Measurements from ENCODE around the gene MAPK8. TPM values are rescaled to one million over a fixed set of nuclear protein-coding genes. Genes with fewer than 3 reads are reported as not detected.

Gene MAPK8
- polyA plus RNA-seq, 2 donors, result 14.5 to 16.1 TPM

DNA sequence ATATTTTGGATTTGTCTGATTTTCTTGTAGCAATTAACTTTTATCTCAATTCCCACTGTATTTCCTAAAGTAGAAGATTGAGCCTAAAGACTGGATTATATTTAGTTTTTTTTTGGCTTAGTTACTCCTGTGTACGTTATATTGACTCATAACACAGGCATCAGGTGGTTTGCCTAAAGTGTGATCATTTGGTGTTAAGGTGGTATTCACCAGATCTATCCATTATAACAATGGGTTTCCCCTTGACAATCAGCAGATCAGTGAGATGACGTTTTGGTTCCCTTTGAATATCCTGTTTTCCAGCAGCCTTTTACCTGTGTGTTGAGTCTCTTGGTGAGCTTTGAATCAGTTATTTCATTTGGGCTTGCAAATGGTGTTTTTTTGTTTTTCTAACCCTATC is 18.1 kb downstream of the MAPK8 start:
- H3K4me1 ChIP-seq (ENCODE audit: control insufficient read depth in 2 of 2, insufficient read depth in 2 of 2, low read length in 1 of 2), result no peaks in the 10 kb centered on the region
- H3K9me3 ChIP-seq (ENCODE audit: control insufficient read depth in 2 of 2, insufficient read depth in 1 of 2, low read depth in 1 of 2, low read length in 1 of 2), result no peaks in the 10 kb centered on the region
- no peak overlapping the region for H3K27ac ChIP-seq (ENCODE audit: low read depth in 2 of 2, low read length in 1 of 2)
- H3K4me3 ChIP-seq (ENCODE audit: low read depth in 1 of 2, low read length in 2 of 2), result no peak overlapping the region
- WGBS, 2 donors, result 61 to 75% methylated on average over 2 of the region's 2 CpGs
- H3K27me3 ChIP-seq (ENCODE audit: control insufficient read depth in 1 of 2, insufficient read depth in 2 of 2, low read length in 2 of 2), result no peaks in the 10 kb centered on the region
- H3K36me3 ChIP-seq (ENCODE audit: control insufficient read depth in 2 of 2, insufficient read depth in 2 of 2, low read length in 1 of 2), result no peaks in the 10 kb centered on the region

GRCh38 chr10:48330269-48330668 is 23.8 kb downstream of the MAPK8 start:
- Histone ChIP-seq H3K4me1 (ENCODE audit: control insufficient read depth in 2 of 2, insufficient read depth in 2 of 2, low read length in 1 of 2) (peaks cover 0 to 2% of the 10 kb centered on the region in 2 donors), H3K9me3 (ENCODE audit: control insufficient read depth in 2 of 2, insufficient read depth in 1 of 2, low read depth in 1 of 2, low read length in 1 of 2) (no peaks in the 10 kb centered on the region), H3K27me3 (ENCODE audit: control insufficient read depth in 1 of 2, insufficient read depth in 2 of 2, low read length in 2 of 2) (no peaks in the 10 kb centered on the region), H3K27ac (ENCODE audit: low read depth in 2 of 2, low read length in 1 of 2) (peak overlapping the region; percentile 1 to 71), H3K36me3 (ENCODE audit: control insufficient read depth in 2 of 2, insufficient read depth in 2 of 2, low read length in 1 of 2) (peaks cover 0 to 2% of the 10 kb centered on the region in 2 donors), H3K4me3 (ENCODE audit: low read depth in 1 of 2, low read length in 2 of 2) (no peak overlapping the region)
- WGBS, 2 donors, result 74% methylated on average over 3 of the region's 3 CpGs

GRCh38 chr10:48331436-48331835 is 25.0 kb downstream of the MAPK8 start:
- peak overlapping the region; percentile 60 to 66 for H3K27ac ChIP-seq (ENCODE audit: low read depth in 2 of 2, low read length in 1 of 2)
- WGBS, 2 donors, result 61 to 69% methylated on average over 1 of the region's 1 CpG

DNA sequence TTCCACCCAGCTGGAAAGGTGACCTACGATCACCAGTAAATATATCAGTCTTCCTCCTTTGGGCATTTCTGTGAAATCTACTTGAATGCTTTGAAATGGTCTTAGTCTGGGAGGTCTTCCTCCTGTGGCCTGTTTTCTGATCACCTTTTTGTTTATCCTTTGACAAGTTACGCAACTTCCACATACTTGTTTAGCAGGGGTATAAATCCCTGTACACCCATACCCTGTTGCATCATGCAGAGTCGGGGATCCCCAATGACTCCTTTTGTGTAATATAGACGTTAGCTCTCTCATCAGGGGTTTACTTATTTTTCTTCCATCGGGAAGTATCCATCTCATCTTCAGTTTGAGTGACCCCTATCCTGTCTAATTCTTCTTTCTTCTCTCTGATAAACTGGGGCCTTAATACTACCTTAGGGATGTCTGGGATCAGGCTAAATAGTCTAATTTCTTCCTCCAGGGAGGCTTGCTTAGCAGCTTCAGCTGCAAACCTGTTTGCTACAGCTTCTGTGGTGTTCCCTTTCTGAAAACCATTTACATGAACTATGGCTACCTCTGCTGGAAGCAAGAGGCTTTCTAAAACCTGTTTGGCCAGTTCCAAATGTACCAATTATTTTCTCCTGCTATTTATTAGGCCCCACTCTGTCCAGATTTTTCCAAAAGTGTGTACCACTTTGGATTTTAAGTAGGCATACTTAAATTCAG is 25.8 kb downstream of the MAPK8 start:
- 67 to 71% methylated on average over 5 of the region's 5 CpGs for WGBS, 2 donors
- H3K36me3 ChIP-seq (ENCODE audit: control insufficient read depth in 2 of 2, insufficient read depth in 2 of 2, low read length in 1 of 2), result peaks cover 0 to 2% of the 10 kb centered on the region in 2 donors
- H3K27me3 ChIP-seq (ENCODE audit: control insufficient read depth in 1 of 2, insufficient read depth in 2 of 2, low read length in 2 of 2), result no peaks in the 10 kb centered on the region
- H3K27ac ChIP-seq (ENCODE audit: low read depth in 2 of 2, low read length in 1 of 2), result peak overlapping the region; percentile 65 to 78
- peaks cover 0 to 2% of the 10 kb centered on the region in 2 donors for H3K4me1 ChIP-seq (ENCODE audit: control insufficient read depth in 2 of 2, insufficient read depth in 2 of 2, low read length in 1 of 2)
- no peak overlapping the region for H3K4me3 ChIP-seq (ENCODE audit: low read depth in 1 of 2, low read length in 2 of 2)
- no peaks in the 10 kb centered on the region for H3K9me3 ChIP-seq (ENCODE audit: control insufficient read depth in 2 of 2, insufficient read depth in 1 of 2, low read depth in 1 of 2, low read length in 1 of 2)

More at GRCh38 chr10:48331436-48331835, 25.0 kb downstream of the MAPK8 start:
- Histone ChIP-seq H3K4me3 (ENCODE audit: low read depth in 1 of 2, low read length in 2 of 2) (no peak overlapping the region), H3K4me1 (ENCODE audit: control insufficient read depth in 2 of 2, insufficient read depth in 2 of 2, low read length in 1 of 2) (peaks cover 0 to 2% of the 10 kb centered on the region in 2 donors), H3K9me3 (ENCODE audit: control insufficient read depth in 2 of 2, insufficient read depth in 1 of 2, low read depth in 1 of 2, low read length in 1 of 2) (no peaks in the 10 kb centered on the region), H3K36me3 (ENCODE audit: control insufficient read depth in 2 of 2, insufficient read depth in 2 of 2, low read length in 1 of 2) (peaks cover 0 to 2% of the 10 kb centered on the region in 2 donors), H3K27me3 (ENCODE audit: control insufficient read depth in 1 of 2, insufficient read depth in 2 of 2, low read length in 2 of 2) (no peaks in the 10 kb centered on the region)

- peak overlapping the region in 1 of 2 donors; percentile 49 for H3K27ac ChIP-seq (ENCODE audit: low read depth in 2 of 2, low read length in 1 of 2)
- peaks cover 0 to 2% of the 10 kb centered on the region in 2 donors for H3K4me1 ChIP-seq (ENCODE audit: control insufficient read depth in 2 of 2, insufficient read depth in 2 of 2, low read length in 1 of 2)
- no peak overlapping the region for H3K4me3 ChIP-seq (ENCODE audit: low read depth in 1 of 2, low read length in 2 of 2)
- no peaks in the 10 kb centered on the region for H3K9me3 ChIP-seq (ENCODE audit: control insufficient read depth in 2 of 2, insufficient read depth in 1 of 2, low read depth in 1 of 2, low read length in 1 of 2)
- peaks cover 0 to 2% of the 10 kb centered on the region in 2 donors for H3K36me3 ChIP-seq (ENCODE audit: control insufficient read depth in 2 of 2, insufficient read depth in 2 of 2, low read length in 1 of 2)
- H3K27me3 ChIP-seq (ENCODE audit: control insufficient read depth in 1 of 2, insufficient read depth in 2 of 2, low read length in 2 of 2), result no peaks in the 10 kb centered on the region
- 84 to 97% methylated on average over 1 of the region's 1 CpG for WGBS, 2 donors
Observed at GRCh38 chr10:48332871-48333216, 26.4 kb downstream of the MAPK8 start.

- peaks cover 0 to 2% of the 10 kb centered on the region in 2 donors for H3K4me1 ChIP-seq (ENCODE audit: control insufficient read depth in 2 of 2, insufficient read depth in 2 of 2, low read length in 1 of 2)
- H3K27ac ChIP-seq (ENCODE audit: low read depth in 2 of 2, low read length in 1 of 2), result peak overlapping the region in 1 of 2 donors; percentile 83
- H3K27me3 ChIP-seq (ENCODE audit: control insufficient read depth in 1 of 2, insufficient read depth in 2 of 2, low read length in 2 of 2), result no peaks in the 10 kb centered on the region
- WGBS, 2 donors, result 81 to 85% methylated on average over 6 of the region's 6 CpGs
- H3K36me3 ChIP-seq (ENCODE audit: control insufficient read depth in 2 of 2, insufficient read depth in 2 of 2, low read length in 1 of 2), result peaks cover 0 to 2% of the 10 kb centered on the region in 2 donors
- no peaks in the 10 kb centered on the region for H3K9me3 ChIP-seq (ENCODE audit: control insufficient read depth in 2 of 2, insufficient read depth in 1 of 2, low read depth in 1 of 2, low read length in 1 of 2)
- peak overlapping the region in 1 of 2 donors; percentile 15 for H3K4me3 ChIP-seq (ENCODE audit: low read depth in 1 of 2, low read length in 2 of 2)
Observed at GRCh38 chr10:48333856-48334255, 27.4 kb downstream of the MAPK8 start.

DNA sequence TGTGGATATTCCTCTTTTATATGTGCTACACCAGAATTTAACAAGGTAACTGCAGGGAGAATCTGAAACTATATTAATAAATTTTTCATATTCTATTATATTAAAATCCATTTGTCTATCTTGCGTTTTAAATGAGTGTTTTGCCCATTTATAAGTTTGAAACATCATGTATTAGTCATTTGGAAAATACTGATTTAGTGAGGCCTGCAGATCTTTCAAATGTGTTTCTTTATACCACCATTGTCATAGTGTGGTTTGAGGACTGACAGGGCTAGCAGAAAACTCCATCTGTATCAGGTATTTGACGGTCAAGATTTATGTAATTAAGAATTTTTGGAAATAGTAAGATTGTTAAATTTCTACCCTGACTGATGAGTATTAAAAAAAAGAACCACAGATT is 29.3 kb downstream of the MAPK8 start:
- WGBS, 2 donors, result 90 to 97% methylated on average over 2 of the region's 2 CpGs
- Histone ChIP-seq H3K27ac (ENCODE audit: low read depth in 2 of 2, low read length in 1 of 2) (no peak overlapping the region), H3K9me3 (ENCODE audit: control insufficient read depth in 2 of 2, insufficient read depth in 1 of 2, low read depth in 1 of 2, low read length in 1 of 2) (no peaks in the 10 kb centered on the region), H3K4me1 (ENCODE audit: control insufficient read depth in 2 of 2, insufficient read depth in 2 of 2, low read length in 1 of 2) (peaks cover 0 to 2% of the 10 kb centered on the region in 2 donors), H3K4me3 (ENCODE audit: low read depth in 1 of 2, low read length in 2 of 2) (no peak overlapping the region), H3K36me3 (ENCODE audit: control insufficient read depth in 2 of 2, insufficient read depth in 2 of 2, low read length in 1 of 2) (peaks cover 0 to 2% of the 10 kb centered on the region in 2 donors), H3K27me3 (ENCODE audit: control insufficient read depth in 1 of 2, insufficient read depth in 2 of 2, low read length in 2 of 2) (no peaks in the 10 kb centered on the region)

GRCh38 chr10:48336978-48337599 is 30.6 kb downstream of the MAPK8 start:
- WGBS, 2 donors, result 76 to 87% methylated on average over 7 of the region's 7 CpGs
- no peaks in the 10 kb centered on the region for H3K9me3 ChIP-seq (ENCODE audit: control insufficient read depth in 2 of 2, insufficient read depth in 1 of 2, low read depth in 1 of 2, low read length in 1 of 2)
- no peak overlapping the region for H3K4me3 ChIP-seq (ENCODE audit: low read depth in 1 of 2, low read length in 2 of 2)
- peaks cover 0 to 2% of the 10 kb centered on the region in 2 donors for H3K4me1 ChIP-seq (ENCODE audit: control insufficient read depth in 2 of 2, insufficient read depth in 2 of 2, low read length in 1 of 2)
- H3K27me3 ChIP-seq (ENCODE audit: control insufficient read depth in 1 of 2, insufficient read depth in 2 of 2, low read length in 2 of 2), result no peaks in the 10 kb centered on the region
- no peak overlapping the region for H3K27ac ChIP-seq (ENCODE audit: low read depth in 2 of 2, low read length in 1 of 2)
- H3K36me3 ChIP-seq (ENCODE audit: control insufficient read depth in 2 of 2, insufficient read depth in 2 of 2, low read length in 1 of 2), result peaks cover 0 to 2% of the 10 kb centered on the region in 2 donors

GRCh38 chr10:48340734-48341133 is 34.3 kb downstream of the MAPK8 start:
- Histone ChIP-seq H3K27ac (ENCODE audit: low read depth in 2 of 2, low read length in 1 of 2) (no peak overlapping the region), H3K4me3 (ENCODE audit: low read depth in 1 of 2, low read length in 2 of 2) (no peak overlapping the region), H3K36me3 (ENCODE audit: control insufficient read depth in 2 of 2, insufficient read depth in 2 of 2, low read length in 1 of 2) (no peaks in the 10 kb centered on the region), H3K27me3 (ENCODE audit: control insufficient read depth in 1 of 2, insufficient read depth in 2 of 2, low read length in 2 of 2) (no peaks in the 10 kb centered on the region), H3K4me1 (ENCODE audit: control insufficient read depth in 2 of 2, insufficient read depth in 2 of 2, low read length in 1 of 2) (no peaks in the 10 kb centered on the region), H3K9me3 (ENCODE audit: control insufficient read depth in 2 of 2, insufficient read depth in 1 of 2, low read depth in 1 of 2, low read length in 1 of 2) (no peaks in the 10 kb centered on the region)

GRCh38 chr10:48343106-48343505 is 36.6 kb downstream of the MAPK8 start:
- H3K4me3 ChIP-seq (ENCODE audit: low read depth in 1 of 2, low read length in 2 of 2), result no peak overlapping the region
- H3K9me3 ChIP-seq (ENCODE audit: control insufficient read depth in 2 of 2, insufficient read depth in 1 of 2, low read depth in 1 of 2, low read length in 1 of 2), result no peaks in the 10 kb centered on the region
- H3K27me3 ChIP-seq (ENCODE audit: control insufficient read depth in 1 of 2, insufficient read depth in 2 of 2, low read length in 2 of 2), result no peaks in the 10 kb centered on the region
- 62 to 70% methylated on average over 2 of the region's 2 CpGs for WGBS, 2 donors
- no peak overlapping the region for H3K27ac ChIP-seq (ENCODE audit: low read depth in 2 of 2, low read length in 1 of 2)
- no peaks in the 10 kb centered on the region for H3K36me3 ChIP-seq (ENCODE audit: control insufficient read depth in 2 of 2, insufficient read depth in 2 of 2, low read length in 1 of 2)
- H3K4me1 ChIP-seq (ENCODE audit: control insufficient read depth in 2 of 2, insufficient read depth in 2 of 2, low read length in 1 of 2), result no peaks in the 10 kb centered on the region

All from esophagus (tissue), 2 donors.